ENCODE data around the gene DOCK9.

The DOCK9 gene

DNA sequence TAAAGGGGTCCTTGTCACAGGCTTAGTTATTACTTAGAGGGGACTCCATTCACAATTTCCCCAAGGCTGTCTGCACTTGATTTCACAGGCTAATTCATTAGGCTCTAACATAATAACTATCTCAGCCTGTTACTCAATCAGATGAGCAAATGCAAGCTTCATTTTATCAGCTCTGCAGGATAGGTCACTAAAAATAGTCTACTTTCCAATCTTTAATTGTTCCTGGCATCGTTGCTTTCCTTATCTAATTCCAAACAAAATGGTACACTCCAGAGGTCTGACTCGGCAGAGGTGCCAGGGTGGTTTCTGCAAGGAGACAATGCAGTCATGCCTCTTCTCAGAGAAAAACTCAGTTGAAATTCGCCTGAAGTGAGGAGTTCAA lies 155.6 kb downstream of the DOCK9 start:
- peak; percentile 25 to 58 for DNase-seq (ENCODE audit: low read depth in 2 of 2)
- H3K4me3 ChIP-seq (replicated peaks in 1 of 2; ENCODE audit: low read depth in 2 of 2, low read length in 2 of 2), result no peak overlapping the region
- TF ChIP-seq, protein P1, sequence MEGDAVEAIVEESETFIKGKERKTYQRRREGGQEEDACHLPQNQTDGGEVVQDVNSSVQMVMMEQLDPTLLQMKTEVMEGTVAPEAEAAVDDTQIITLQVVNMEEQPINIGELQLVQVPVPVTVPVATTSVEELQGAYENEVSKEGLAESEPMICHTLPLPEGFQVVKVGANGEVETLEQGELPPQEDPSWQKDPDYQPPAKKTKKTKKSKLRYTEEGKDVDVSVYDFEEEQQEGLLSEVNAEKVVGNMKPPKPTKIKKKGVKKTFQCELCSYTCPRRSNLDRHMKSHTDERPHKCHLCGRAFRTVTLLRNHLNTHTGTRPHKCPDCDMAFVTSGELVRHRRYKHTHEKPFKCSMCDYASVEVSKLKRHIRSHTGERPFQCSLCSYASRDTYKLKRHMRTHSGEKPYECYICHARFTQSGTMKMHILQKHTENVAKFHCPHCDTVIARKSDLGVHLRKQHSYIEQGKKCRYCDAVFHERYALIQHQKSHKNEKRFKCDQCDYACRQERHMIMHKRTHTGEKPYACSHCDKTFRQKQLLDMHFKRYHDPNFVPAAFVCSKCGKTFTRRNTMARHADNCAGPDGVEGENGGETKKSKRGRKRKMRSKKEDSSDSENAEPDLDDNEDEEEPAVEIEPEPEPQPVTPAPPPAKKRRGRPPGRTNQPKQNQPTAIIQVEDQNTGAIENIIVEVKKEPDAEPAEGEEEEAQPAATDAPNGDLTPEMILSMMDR (IDR thresholded peaks at IDR 0.05; ENCODE audit: low read depth, low read length), result no peak

DNA sequence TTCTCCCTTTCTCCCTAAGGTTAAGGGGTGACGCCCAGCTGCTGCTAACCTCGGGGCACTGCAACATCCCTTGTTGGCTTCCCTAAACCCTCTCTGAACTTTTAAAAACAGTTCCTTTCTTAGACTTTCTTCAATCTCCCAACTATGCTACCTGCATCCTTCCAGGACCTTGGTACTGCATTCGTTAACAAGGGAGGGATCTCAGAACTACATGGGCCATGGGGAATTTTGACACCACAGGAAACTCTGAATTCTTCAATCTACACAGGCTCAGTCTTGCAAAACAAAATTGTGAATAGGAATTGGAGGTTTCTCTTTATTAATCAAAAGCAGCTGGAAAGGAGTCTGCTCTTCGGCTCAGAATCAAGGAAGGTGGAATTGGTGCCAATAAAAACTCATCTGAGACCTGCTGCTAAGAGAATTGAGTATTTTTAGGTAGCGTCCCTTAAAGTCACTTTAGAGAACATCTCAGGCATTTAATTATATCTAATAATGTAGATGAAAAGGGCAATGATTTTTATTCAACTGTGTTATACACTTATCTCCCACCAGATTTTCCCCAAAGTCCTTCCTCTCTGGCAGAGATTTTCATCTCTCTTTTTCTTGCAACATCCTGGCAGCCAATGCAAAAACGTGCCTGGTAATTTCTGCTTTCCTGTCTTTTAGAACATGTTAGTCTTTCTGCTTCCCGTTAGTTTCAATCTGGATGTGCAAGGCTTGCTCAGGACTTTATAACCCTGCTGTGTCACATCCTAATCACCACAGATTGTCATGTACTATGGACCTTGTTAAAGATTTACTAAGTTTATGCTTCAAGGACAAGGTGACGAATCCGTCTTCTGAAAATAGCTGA lies 156.3 kb downstream of the DOCK9 start:
- DNase-seq (ENCODE audit: low read depth in 2 of 2), result peak; percentile 33 to 80

DNA sequence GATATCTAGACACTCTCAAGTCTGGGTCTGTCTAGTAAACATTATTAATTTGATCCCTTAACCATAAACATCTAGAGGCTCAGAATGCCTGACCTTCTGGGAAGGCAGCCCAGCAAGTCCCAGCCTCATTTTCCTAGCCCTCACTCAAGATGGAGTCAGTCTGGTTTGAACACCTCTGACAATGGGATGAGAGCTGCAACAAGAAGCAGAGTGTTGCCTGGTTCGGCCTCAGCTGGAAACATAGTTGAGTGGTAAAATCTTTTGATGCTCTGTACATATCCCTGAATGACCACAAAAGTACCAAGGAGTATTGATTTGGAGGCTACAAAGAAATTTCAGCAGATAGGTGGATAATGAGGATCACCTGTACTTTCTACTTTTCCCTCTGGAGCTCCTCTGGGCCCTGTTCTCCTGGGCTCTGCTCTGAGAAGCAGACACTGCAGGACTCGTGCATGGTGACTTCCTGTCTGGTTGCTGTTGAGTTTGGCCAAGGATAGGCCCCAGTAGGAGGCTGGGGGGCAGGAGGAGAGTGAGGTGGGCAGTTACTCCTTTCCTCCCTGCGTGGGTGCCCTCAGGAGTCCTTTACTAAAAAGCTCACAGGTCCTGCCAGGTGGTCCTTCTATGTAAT lies 157.0 kb downstream of the DOCK9 start:
- H3K4me3 ChIP-seq (replicated peaks in 1 of 2; ENCODE audit: low read depth in 2 of 2, low read length in 2 of 2), result no peak overlapping the region
- TF ChIP-seq, protein P1 (IDR thresholded peaks at IDR 0.05; ENCODE audit: low read depth, low read length), result no peak
- no peak for DNase-seq (ENCODE audit: low read depth in 2 of 2)

More for the DNA sequence above, 156.3 kb downstream of the DOCK9 start:
- TF ChIP-seq, protein P1 (IDR thresholded peaks at IDR 0.05; ENCODE audit: low read depth, low read length), result no peak
- no peak overlapping the region for H3K4me3 ChIP-seq (replicated peaks in 1 of 2; ENCODE audit: low read depth in 2 of 2, low read length in 2 of 2)

DNA sequence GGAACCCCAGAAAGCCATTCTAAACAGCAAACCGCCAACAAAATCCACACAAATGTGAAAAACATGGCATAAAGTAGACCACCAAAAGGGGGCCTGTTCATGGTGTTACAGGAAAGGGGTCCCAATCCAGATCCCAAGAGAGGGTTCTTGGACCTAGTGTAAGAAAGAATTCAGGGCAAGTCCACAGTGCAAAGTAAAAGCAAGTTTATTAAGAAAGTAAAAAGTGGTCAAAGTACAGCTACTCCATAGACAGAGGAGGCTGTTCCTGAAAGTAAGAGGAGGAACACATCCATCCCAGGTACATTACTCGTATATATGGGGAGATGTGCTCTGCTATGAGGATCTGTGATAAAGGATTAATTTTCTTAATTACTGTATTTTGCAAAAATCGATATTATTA lies 157.6 kb downstream of the DOCK9 start:
- H3K4me3 ChIP-seq (replicated peaks in 1 of 2; ENCODE audit: low read depth in 2 of 2, low read length in 2 of 2), result no peak overlapping the region
- DNase-seq (ENCODE audit: low read depth in 2 of 2), result no peak
- TF ChIP-seq, protein P1 (IDR thresholded peaks at IDR 0.05; ENCODE audit: low read depth, low read length), result no peak

DNA sequence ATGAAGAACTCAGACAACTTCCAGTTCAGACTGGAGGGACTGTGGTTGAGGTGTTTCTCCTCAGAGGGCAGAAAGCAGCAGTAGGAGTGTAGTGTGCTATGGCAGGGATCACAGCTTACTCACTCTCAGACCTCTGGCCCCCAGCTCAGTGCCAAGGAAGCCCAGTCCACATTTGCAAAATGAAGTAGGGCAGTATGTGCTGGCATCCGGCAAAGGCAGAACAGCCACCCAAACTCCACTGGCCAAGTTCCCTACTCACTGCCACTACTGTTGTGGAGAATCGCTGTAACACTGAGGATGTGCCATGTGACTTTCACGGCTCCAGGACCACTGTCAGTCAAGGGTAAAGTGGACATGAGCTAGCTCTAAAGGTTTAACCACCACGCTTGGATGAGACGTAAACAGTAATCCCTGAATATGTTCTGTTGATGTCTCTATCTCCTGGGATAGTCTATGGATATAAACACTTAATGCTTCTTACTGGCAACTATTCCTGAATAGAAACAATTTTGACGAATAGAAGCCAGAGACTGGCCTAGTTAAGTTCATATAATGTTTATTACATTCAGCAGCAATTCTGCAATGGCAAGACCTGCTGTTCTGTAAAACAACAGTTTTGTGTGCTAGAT lies 158.4 kb downstream of the DOCK9 start:
- TF ChIP-seq, protein P1 (IDR thresholded peaks at IDR 0.05; ENCODE audit: low read depth, low read length), result no peak
- no peak for DNase-seq (ENCODE audit: low read depth in 2 of 2)
- no peak overlapping the region for H3K4me3 ChIP-seq (replicated peaks in 1 of 2; ENCODE audit: low read depth in 2 of 2, low read length in 2 of 2)

DNA sequence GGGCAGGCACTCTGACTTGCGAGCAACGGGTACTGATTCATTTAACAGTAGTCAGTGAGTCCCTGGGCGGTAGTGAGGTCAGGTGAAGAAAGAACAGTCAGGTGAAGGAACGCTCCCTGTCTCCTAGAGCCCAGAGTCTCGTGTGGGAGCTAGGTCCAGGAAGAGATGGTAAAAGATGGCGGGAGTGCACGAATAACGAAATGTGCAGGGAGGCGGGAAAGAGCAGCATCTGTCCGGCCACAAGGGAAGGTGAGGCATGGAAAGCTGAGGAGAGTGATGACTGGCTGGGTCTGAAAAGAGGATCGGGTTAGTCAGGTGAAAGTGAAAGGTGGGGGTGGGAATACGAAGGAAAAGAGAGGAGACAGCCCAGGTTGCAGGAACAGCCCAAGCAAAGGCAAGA lies 161.5 kb downstream of the DOCK9 start:
- TF ChIP-seq, protein P1 (IDR thresholded peaks at IDR 0.05; ENCODE audit: low read depth, low read length), result no peak
- DNase-seq (ENCODE audit: low read depth in 2 of 2), result no peak
- H3K4me3 ChIP-seq (replicated peaks in 1 of 2; ENCODE audit: low read depth in 2 of 2, low read length in 2 of 2), result no peak overlapping the region
